Measurements from ENCODE around the gene RASGRF2. TPM values are rescaled to one million over a fixed set of nuclear protein-coding genes. Genes with fewer than 3 reads are reported as not detected.

The RASGRF2 gene
- total RNA-seq, 1 donor from 2014 or later: 4.8 TPM

GRCh38 chr5:80919678-80920196 is 40.4 kb upstream of the RASGRF2 start:
- H3K4me3 ChIP-seq: no peak overlapping the region
- H3K27ac ChIP-seq (replicated peaks): no peak overlapping the region
- no peak for DNase-seq
- no peaks in the 10 kb centered on the region for H3K36me3 ChIP-seq
- no peaks in the 10 kb centered on the region for H3K4me1 ChIP-seq
- TF ChIP-seq CTCF (IDR thresholded peaks at IDR 0.05; ENCODE audit: borderline replicate concordance): no peak
- intact Hi-C loops (cut with micrococcal nuclease): no loop called here
- H3K27me3 ChIP-seq (ENCODE audit: low read depth): no peaks in the 10 kb centered on the region
- no peaks in the 10 kb centered on the region for H3K9me3 ChIP-seq (replicated peaks)

DNA sequence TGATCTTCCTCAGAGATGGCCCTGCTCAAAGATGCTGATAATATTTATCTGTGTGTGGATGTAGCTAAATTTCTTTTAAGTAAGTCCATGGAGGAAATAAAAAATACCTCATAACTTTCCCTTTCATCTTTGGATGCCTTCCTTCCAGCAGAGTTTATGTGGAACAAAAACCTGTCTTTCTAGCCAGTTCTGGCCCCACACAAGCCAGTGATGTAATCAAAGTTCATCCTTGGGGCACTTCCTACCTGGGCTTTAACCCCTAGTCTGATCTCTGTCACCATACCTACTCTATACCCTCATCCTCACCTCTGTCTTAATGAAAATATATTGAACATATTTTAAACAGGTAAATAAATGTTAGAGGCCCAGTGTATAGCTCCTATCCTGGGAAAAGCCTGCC is 39.8 kb upstream of the RASGRF2 start:
- Histone ChIP-seq H3K9me3 (replicated peaks) (no peaks in the 10 kb centered on the region), H3K27me3 (ENCODE audit: low read depth) (no peaks in the 10 kb centered on the region), H3K36me3 (no peaks in the 10 kb centered on the region), H3K4me3 (no peak overlapping the region), H3K4me1 (no peaks in the 10 kb centered on the region), H3K27ac (replicated peaks) (no peak overlapping the region)
- TF ChIP-seq CTCF (IDR thresholded peaks at IDR 0.05; ENCODE audit: borderline replicate concordance): no peak
- intact Hi-C loops (cut with micrococcal nuclease): no loop called here
- DNase-seq: no peak

- Histone ChIP-seq H3K9me3 (replicated peaks) (no peaks in the 10 kb centered on the region), H3K27me3 (ENCODE audit: low read depth) (no peaks in the 10 kb centered on the region), H3K4me1 (no peaks in the 10 kb centered on the region), H3K36me3 (no peaks in the 10 kb centered on the region), H3K27ac (replicated peaks) (no peak overlapping the region), H3K4me3 (no peak overlapping the region)
- DNase-seq: no peak
- no peak for TF ChIP-seq CTCF (IDR thresholded peaks at IDR 0.05; ENCODE audit: borderline replicate concordance)
- intact Hi-C loops (cut with micrococcal nuclease): no loop called here
Measured at GRCh38 chr5:80921026-80921425, 39.1 kb upstream of the RASGRF2 start.

GRCh38 chr5:80925931-80926330 is 34.2 kb upstream of the RASGRF2 start:
- no peaks in the 10 kb centered on the region for H3K27me3 ChIP-seq (ENCODE audit: low read depth)
- DNase-seq: no peak
- no peak for TF ChIP-seq CTCF (IDR thresholded peaks at IDR 0.05; ENCODE audit: borderline replicate concordance)
- no peaks in the 10 kb centered on the region for H3K4me1 ChIP-seq
- intact Hi-C loops (cut with micrococcal nuclease): no loop called here
- H3K9me3 ChIP-seq (replicated peaks): no peaks in the 10 kb centered on the region
- H3K4me3 ChIP-seq: no peak overlapping the region
- no peaks in the 10 kb centered on the region for H3K36me3 ChIP-seq
- H3K27ac ChIP-seq (replicated peaks): no peak overlapping the region

DNA sequence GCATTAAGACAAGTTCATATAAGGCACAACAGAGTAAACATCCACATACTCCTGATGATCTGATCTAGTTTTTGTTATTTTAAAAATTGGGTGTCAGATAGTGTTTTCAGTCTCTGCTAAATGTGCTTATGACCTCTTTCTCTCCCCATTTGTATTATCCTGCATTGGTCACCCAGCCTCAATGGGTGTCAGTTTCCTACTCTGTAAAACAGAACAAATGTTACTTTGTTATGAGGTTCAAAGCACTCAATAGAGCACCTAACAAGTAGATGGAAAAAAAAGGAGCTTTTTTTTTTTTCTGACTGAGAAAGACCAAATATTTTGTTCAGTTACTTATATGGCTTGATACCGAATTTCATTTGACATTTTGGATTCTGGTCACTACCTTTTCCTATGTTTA is 33.6 kb upstream of the RASGRF2 start:
- H3K27ac ChIP-seq (replicated peaks): no peak overlapping the region
- intact Hi-C loops (cut with micrococcal nuclease): no loop called here
- H3K4me3 ChIP-seq: no peak overlapping the region
- H3K36me3 ChIP-seq: no peaks in the 10 kb centered on the region
- H3K27me3 ChIP-seq (ENCODE audit: low read depth): no peaks in the 10 kb centered on the region
- no peak for DNase-seq
- no peaks in the 10 kb centered on the region for H3K4me1 ChIP-seq
- no peaks in the 10 kb centered on the region for H3K9me3 ChIP-seq (replicated peaks)
- no peak for TF ChIP-seq CTCF (IDR thresholded peaks at IDR 0.05; ENCODE audit: borderline replicate concordance)
